H1 (cell line): ENCODE results near the gene PTPRD. TPM values are rescaled to one million over a fixed set of nuclear protein-coding genes. Genes with fewer than 3 reads are reported as not detected.

Source experiments
- CTCF ChIA-PET: fragments of 300-600 bp; sonication (Branson Sonifier 250); formaldehyde crosslinking; loops from one replicate; lab custom pipeline; 2021; ENCODE audit not compliant: partially characterized antibody; lab: Charles Lee
- POLR2A ChIA-PET: fragments of 300-600 bp; sonication (Branson Sonifier 250); formaldehyde crosslinking; loops from one replicate; lab custom pipeline; 2021; ENCODE audit warnings: inconsistent platforms; ENCODE audit not compliant: partially characterized antibody; lab: Charles Lee
- DNase-seq, 2 experiments: peaks; one replicate each; pipeline versions ENCODE4 v3.0.0 to v3.0.0-alpha.2; 2010 to 2022; ENCODE audit warnings: low spot score in 2 of 2, low read depth in 1 of 2, mixed read lengths in 1 of 2
- FAIRE-seq: peaks from 2 replicates; lab custom pipeline; 2011; peaks lifted over from hg19 to GRCh38; lab: Jason Lieb, UNC
- H2AFZ ChIP-seq: 2 replicates; pipeline ENCODE4 v1.8.1; 2012; ENCODE audit warnings: low read length, inconsistent platforms
- H2AK5ac ChIP-seq: 2 replicates; pipeline ENCODE4 v1.6.1; 2013; ENCODE audit warnings: low read depth, low read length
- H2BK120ac ChIP-seq: replicated peaks from 2 replicates; pipeline ENCODE3; 2013; ENCODE audit warnings: low read depth, low read length, inconsistent platforms
- H2BK12ac ChIP-seq: 2 replicates; pipeline ENCODE4 v1.6.1; 2013; ENCODE audit warnings: low read depth, low read length
- H2BK15ac ChIP-seq: 2 replicates; pipeline ENCODE4 v1.6.1; 2013; ENCODE audit warnings: low read length
- H2BK20ac ChIP-seq: 2 replicates; pipeline ENCODE4 v1.6.1; 2013; ENCODE audit warnings: low read length
- H2BK5ac ChIP-seq: 2 replicates; pipeline ENCODE4 v1.6.1; 2013; ENCODE audit warnings: low read depth, low read length
- H3K14ac ChIP-seq: 2 replicates; pipeline ENCODE4 v1.6.1; 2013; ENCODE audit warnings: inconsistent platforms; ENCODE audit not compliant: insufficient read length
- H3K18ac ChIP-seq: 2 replicates; pipeline ENCODE4 v1.6.1; 2013; ENCODE audit warnings: low read length; ENCODE audit errors: extremely low read depth
- H3K23ac ChIP-seq: 2 replicates; pipeline ENCODE4 v1.6.1; 2013; ENCODE audit warnings: inconsistent platforms; ENCODE audit not compliant: insufficient read length
- H3K23me2 ChIP-seq: 2 replicates; pipeline ENCODE4 v1.6.1; 2013; ENCODE audit warnings: low read depth, low read length
- H3K27ac ChIP-seq: 2 replicates; pipeline ENCODE4 v1.6.1; 2011; ENCODE audit warnings: low read depth, low read length, inconsistent platforms
- H3K27me3 ChIP-seq, 4 experiments: replicated peaks in 1 of 4; 1 replicate in 1 of 4; 2 replicates in 3 of 4; pipeline versions ENCODE4 v1.6.1 to v1.8.1; 2011 to 2013; ENCODE audit warnings: low read length in 3 of 4, mild to moderate bottlenecking in 3 of 4, inconsistent platforms in 2 of 4, mixed read lengths in 2 of 4, moderate library complexity in 1 of 4; ENCODE audit not compliant: control insufficient read depth in 3 of 4, insufficient read depth in 3 of 4; ENCODE audit errors: extremely low read depth in 1 of 4
- H3K36me3 ChIP-seq, 4 experiments: 2 replicates each; pipeline versions ENCODE4 v1.6.1 to v1.8.1; 2011 to 2013; ENCODE audit warnings: mild to moderate bottlenecking in 4 of 4, low read length in 3 of 4, moderate library complexity in 2 of 4, control low read depth in 1 of 4, inconsistent platforms in 1 of 4; ENCODE audit not compliant: insufficient read depth in 4 of 4, control insufficient read depth in 2 of 4
- H3K4ac ChIP-seq: replicated peaks from 2 replicates; pipeline ENCODE3; 2013; ENCODE audit warnings: low read length, low read depth, mixed read lengths, inconsistent platforms; ENCODE audit not compliant: insufficient read length
- H3K4me1 ChIP-seq, 4 experiments: replicated peaks in 1 of 4; 1 replicate in 1 of 4; 2 replicates in 3 of 4; pipeline versions ENCODE4 v1.6.1 to v1.8.1; 2011 to 2013; ENCODE audit warnings: low read length in 3 of 4, inconsistent platforms in 2 of 4, mixed read lengths in 1 of 4; ENCODE audit not compliant: insufficient read depth in 4 of 4, control insufficient read depth in 3 of 4
- H3K4me2 ChIP-seq, 2 experiments: 2 replicates each; pipeline versions ENCODE4 v1.6.1 to v1.8.1; 2011 to 2013; ENCODE audit warnings: low read depth in 2 of 2, low read length in 2 of 2, control low read depth in 1 of 2, inconsistent platforms in 1 of 2, mild to moderate bottlenecking in 1 of 2; ENCODE audit not compliant: insufficient read depth in 1 of 2
- H3K4me3 ChIP-seq, 4 experiments: fragments of 200-600, 300-600 bp in 1 of 4; sonication (generic), shearing (Covaris generic), sonication (Bioruptor Twin) in 1 of 4; 2 replicates each; pipeline versions ENCODE4 v1.5.1 to v1.8.1; 2011 to 2016; ENCODE audit warnings: low read length in 4 of 4, low read depth in 3 of 4, control low read depth in 2 of 4, inconsistent platforms in 2 of 4, mild to moderate bottlenecking in 2 of 4, mixed read lengths in 1 of 4, moderate library complexity in 1 of 4; ENCODE audit not compliant: insufficient read depth in 2 of 4; ENCODE audit errors: extremely low read depth in 1 of 4
- H3K56ac ChIP-seq: replicated peaks from 2 replicates; pipeline ENCODE3; 2013; ENCODE audit warnings: low read depth, mild to moderate bottlenecking, mixed read lengths, low read length, inconsistent platforms; ENCODE audit not compliant: insufficient read length
- H3K79me1 ChIP-seq: 2 replicates; pipeline ENCODE4 v1.6.1; 2013; ENCODE audit warnings: low read depth, low read length, control low read depth
- H3K79me2 ChIP-seq, 2 experiments: 2 replicates each; pipeline versions ENCODE4 v1.6.1 to v1.8.1; 2012 to 2013; ENCODE audit warnings: low read length in 2 of 2, mild to moderate bottlenecking in 2 of 2, inconsistent platforms in 1 of 2; ENCODE audit not compliant: insufficient read depth in 2 of 2, control insufficient read depth in 1 of 2
- H3K9ac ChIP-seq, 4 experiments: replicated peaks in 1 of 4; 1 replicate in 1 of 4; 2 replicates in 3 of 4; pipeline versions ENCODE4 v1.6.1 to v1.8.1; 2011 to 2013; ENCODE audit warnings: low read depth in 3 of 4, low read length in 3 of 4, control low read depth in 2 of 4, mild to moderate bottlenecking in 2 of 4, moderate library complexity in 2 of 4, inconsistent platforms in 1 of 4; ENCODE audit errors: extremely low read depth in 1 of 4
- H3K9me3 ChIP-seq, 2 experiments: 2 replicates each; pipeline versions ENCODE4 v1.6.1 to v1.8.1; 2012 to 2013; ENCODE audit warnings: mild to moderate bottlenecking in 2 of 2, moderate library complexity in 2 of 2, control low read depth in 1 of 2, inconsistent platforms in 1 of 2, low read depth in 1 of 2, low read length in 1 of 2, mixed read lengths in 1 of 2; ENCODE audit not compliant: insufficient read depth in 2 of 2
- H4K20me1 ChIP-seq, 2 experiments: replicated peaks in 1 of 2; 2 replicates each; pipeline versions ENCODE3 to v1.8.1; 2011 to 2013; ENCODE audit warnings: inconsistent platforms in 2 of 2, low read length in 2 of 2, mild to moderate bottlenecking in 1 of 2; ENCODE audit not compliant: insufficient read depth in 2 of 2, control insufficient read depth in 1 of 2
- H4K5ac ChIP-seq: 2 replicates; pipeline ENCODE4 v1.6.1; 2013; ENCODE audit warnings: low read length, low read depth, mixed read lengths, inconsistent platforms; ENCODE audit not compliant: insufficient read length
- H4K8ac ChIP-seq: 2 replicates; pipeline ENCODE4 v1.8.0; 2013; ENCODE audit warnings: mild to moderate bottlenecking, moderate library complexity, low read length, inconsistent platforms; ENCODE audit not compliant: insufficient read depth; ENCODE audit errors: extremely low read depth
- H4K91ac ChIP-seq: replicated peaks from 2 replicates; pipeline ENCODE3; 2013; ENCODE audit warnings: low read length, mixed read lengths, inconsistent platforms; ENCODE audit not compliant: insufficient read length
- ASH2L ChIP-seq: fragments of 200-600, 300-600 bp; sonication (generic); IDR thresholded peaks from one replicate; pipeline ENCODE4 v1.7.1; 2017; ENCODE audit warnings: low read length
- CTBP2 ChIP-seq: IDR thresholded peaks from 2 replicates; pipeline ENCODE4 v1.7.0; 2011; ENCODE audit warnings: borderline replicate concordance, mild to moderate bottlenecking, moderate library complexity, mixed read lengths, low read length; ENCODE audit not compliant: insufficient read depth, insufficient read length
- E2F6 ChIP-seq: IDR thresholded peaks from 2 replicates; pipeline ENCODE4 v1.6.1; 2012; ENCODE audit warnings: inconsistent platforms
- JUND ChIP-seq: IDR thresholded peaks from 2 replicates; pipeline ENCODE4 v1.6.1; 2011; ENCODE audit warnings: mild to moderate bottlenecking, improper control_type of control experiment, low read length
- NANOG ChIP-seq: IDR thresholded peaks from 2 replicates; pipeline ENCODE4 v1.6.1; 2011; ENCODE audit warnings: low read length, low read depth, mild to moderate bottlenecking, inconsistent platforms; ENCODE audit not compliant: insufficient read depth, poor library complexity, severe bottlenecking
- POLR2AphosphoS5 ChIP-seq: IDR thresholded peaks from 2 replicates; pipeline ENCODE4 v1.6.1; 2011; ENCODE audit warnings: low read depth, low read length
- SP4 ChIP-seq: IDR thresholded peaks from 2 replicates; pipeline ENCODE4 v1.6.1; 2012; ENCODE audit warnings: low read length, inconsistent platforms
- USF2 ChIP-seq: IDR thresholded peaks from 2 replicates; pipeline ENCODE4 v1.6.1; 2011; ENCODE audit warnings: low read length, improper control_type of control experiment
- WGBS, 2 experiments: shearing (Covaris generic) in 1 of 2; methylation state at CpG; one replicate each; pipeline versions ENCODE4 v1.1.6 to v1.1.7; 2013 to 2015; ENCODE audit warnings: low lambda C conversion rate in 2 of 2, mixed read lengths in 2 of 2, inconsistent platforms in 1 of 2, low coverage in 1 of 2, missing lambda C conversion rate in 1 of 2; ENCODE audit not compliant: insufficient replicate concordance in 2 of 2, insufficient coverage in 1 of 2, insufficient read length in 1 of 2; ENCODE audit errors: extremely low coverage in 1 of 2, missing lambda C conversion rate in 1 of 2; 5-methylcytosine and 5-hydroxymethylcytosine counted together
- polyA plus RNA-seq, 7 experiments: library from polyadenylated mRNA; depleted of rRNA in 3 of 7; stranded (reverse) in 5 of 7; unstranded in 2 of 7; fragments of >200 nt in 5 of 7; fragments of 200-250 nt in 2 of 7; gene quantifications; 1 replicate in 5 of 7; 2 replicates in 1 of 7; 4 replicates in 1 of 7; pipeline versions ENCODE4 v1.2.1 to v1.2.3, GENCODE V29; 2011 to 2013; ENCODE audit warnings: missing spikeins in 2 of 7, mixed read lengths in 2 of 7
- total RNA-seq: library from RNA; stranded (reverse); fragmentation: NEBNext Ultra II Directional; extraction: Animal tissue kit (Norgen Biotek cat#: 25700); gene quantifications from 2 replicates; pipeline ENCODE4 v1.2.1, GENCODE V29; 2021

Gene PTPRD
- total and polyA plus RNA-seq, 2 of the 8 experiments (the other 6 are each of a cell fraction or from before 2014, with no cell fraction given): 17.2 to 77.0 TPM

GRCh38 chr9:8437259-8437658 is 2175.5 kb downstream of the PTPRD start:
- no peak overlapping the region for H3K27ac ChIP-seq
- H2BK20ac ChIP-seq: no peak overlapping the region
- no peak overlapping the region for H3K4me2 ChIP-seq
- H3K4ac ChIP-seq: no peak overlapping the region
- H2AK5ac ChIP-seq: no peak overlapping the region
- H4K91ac ChIP-seq: no peak overlapping the region
- ChIA-PET POLR2A (no interaction called here), CTCF (no interaction called here)
- no peak overlapping the region for H2BK12ac ChIP-seq
- 88% methylated on average over 4 of the region's 4 CpGs; no CpG with 5 or more reads in 1 of the 2 experiments for WGBS, 2 experiments
- no peaks in the 10 kb centered on the region for H3K9me3 ChIP-seq
- no peaks in the 10 kb centered on the region for H3K36me3 ChIP-seq
- H4K20me1 ChIP-seq: no peaks in the 10 kb centered on the region
- FAIRE-seq (no peak), DNase-seq (no peak)
- no peak overlapping the region for H4K8ac ChIP-seq
- H2BK120ac ChIP-seq: no peak overlapping the region
- no peaks in the 10 kb centered on the region for H3K27me3 ChIP-seq
- no peak overlapping the region for H3K56ac ChIP-seq
- no peaks in the 10 kb centered on the region for H3K79me2 ChIP-seq
- no peak overlapping the region for H3K4me3 ChIP-seq
- no peak overlapping the region for H3K9ac ChIP-seq
- H2BK5ac ChIP-seq: no peak overlapping the region
- H2BK15ac ChIP-seq: no peak overlapping the region
- H4K5ac ChIP-seq: no peak overlapping the region
- no peak overlapping the region for H3K18ac ChIP-seq
- no peak overlapping the region for H3K14ac ChIP-seq
- no peak overlapping the region for H3K23ac ChIP-seq
- H3K79me1 ChIP-seq: no peaks in the 10 kb centered on the region
- H3K23me2 ChIP-seq: no peaks in the 10 kb centered on the region
- H2AFZ ChIP-seq: no peak overlapping the region
- no peaks in the 10 kb centered on the region for H3K4me1 ChIP-seq
- TF ChIP-seq JUND: no peak
- no peak for TF ChIP-seq POLR2AphosphoS5
- no peak for TF ChIP-seq E2F6
- TF ChIP-seq ASH2L: no peak
- no peak for TF ChIP-seq NANOG
- no peak for TF ChIP-seq CTBP2
- TF ChIP-seq SP4: no peak
- TF ChIP-seq USF2: no peak
